ENCODE data around the gene SEMA4A.
"Not testable (repeated sequence)": the region's sequence is repeated elsewhere in the genome, so short reads cannot be mapped to it uniquely, and the experiment has no call there.

The SEMA4A gene

DNA sequence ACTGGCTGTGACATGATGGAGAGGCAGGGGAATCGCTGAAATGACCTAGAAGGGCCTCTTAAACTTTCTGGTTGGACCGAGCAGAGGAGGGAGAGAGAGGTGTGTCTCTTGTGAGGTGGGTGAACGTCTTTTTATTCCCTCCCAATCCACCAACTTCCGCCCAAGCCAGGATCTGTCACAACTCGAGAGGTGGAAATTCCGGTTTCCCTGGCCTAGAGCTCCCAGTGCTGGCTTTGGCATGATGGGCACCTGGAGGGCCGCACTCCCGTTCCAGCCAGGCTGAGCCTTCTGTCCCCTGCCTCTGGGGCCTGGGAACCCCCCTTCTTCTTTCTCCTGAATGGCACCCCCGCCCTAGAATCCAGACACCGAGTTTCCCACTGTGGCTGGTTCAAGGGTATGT lies at the start of gene SEMA4A:
SEMA4A (plus strand) TSS at position 224 of the 400 bp plus-strand sequence. CDS start 994 bp downstream, outside the sequence.
- no peak for DNase-seq

- peak; percentile 88 for DNase-seq
Observed at GRCh38 chr1:156104065-156104810, 49.1 kb upstream of the SEMA4A start.

DNA sequence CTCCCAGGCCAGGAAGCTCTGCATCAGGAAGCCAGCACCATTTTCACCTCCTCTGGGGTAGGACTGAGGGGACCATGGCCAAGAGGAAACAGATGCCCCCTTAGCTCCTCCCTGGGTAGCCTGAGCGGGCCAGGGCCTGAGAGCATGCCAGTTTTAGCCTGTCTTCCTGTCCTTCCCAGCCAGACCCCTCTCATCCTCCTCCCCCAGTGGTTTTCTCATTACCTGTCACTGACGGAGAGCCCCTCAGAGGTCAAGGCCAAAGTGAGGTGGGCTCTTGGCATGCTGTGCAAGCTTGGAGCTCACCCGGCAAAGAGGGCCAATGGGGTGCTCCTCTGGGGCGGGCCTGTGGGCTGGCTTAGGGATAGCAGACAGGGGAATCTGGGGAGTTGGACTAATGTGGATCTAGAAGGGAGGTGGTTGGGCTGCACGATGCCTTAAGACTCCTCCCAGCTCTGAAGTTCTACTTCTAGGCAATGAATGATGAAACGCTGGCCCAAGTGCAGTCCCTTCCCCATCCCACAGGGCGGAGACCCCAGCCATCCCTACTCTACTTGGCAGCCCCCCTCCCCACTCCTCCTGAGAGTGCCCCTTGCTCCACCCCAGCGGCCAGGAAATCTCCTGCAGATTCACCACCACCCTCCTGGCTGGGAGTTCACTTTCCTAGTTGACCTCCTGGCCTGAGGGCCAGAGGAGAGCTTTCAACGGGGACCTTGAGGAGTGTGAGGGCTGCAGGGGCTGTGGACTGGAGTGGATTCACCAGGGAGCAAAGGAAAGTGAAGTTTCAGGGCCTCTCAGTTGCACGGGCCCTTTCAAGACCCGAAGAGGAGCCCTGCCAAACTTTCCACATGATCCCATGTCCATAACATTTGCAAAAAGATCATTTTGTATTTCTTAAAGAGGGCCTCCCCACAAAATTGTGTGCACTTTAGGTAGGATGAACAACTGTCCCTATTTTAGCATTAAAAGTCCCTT lies 48.2 kb upstream of the SEMA4A start:
- DNase-seq = peak; percentile 77

GRCh38 chr1:156106624-156107488 lies 46.5 kb upstream of the SEMA4A start:
- peak; percentile 81 for DNase-seq

- no peak for DNase-seq
Observed at GRCh38 chr1:156108057-156108456, 45.3 kb upstream of the SEMA4A start.

- no peak for DNase-seq
Observed at GRCh38 chr1:156108664-156109241, 44.6 kb upstream of the SEMA4A start.

- no peak for DNase-seq
Observed at GRCh38 chr1:156110252-156110651, 43.1 kb upstream of the SEMA4A start.

DNA sequence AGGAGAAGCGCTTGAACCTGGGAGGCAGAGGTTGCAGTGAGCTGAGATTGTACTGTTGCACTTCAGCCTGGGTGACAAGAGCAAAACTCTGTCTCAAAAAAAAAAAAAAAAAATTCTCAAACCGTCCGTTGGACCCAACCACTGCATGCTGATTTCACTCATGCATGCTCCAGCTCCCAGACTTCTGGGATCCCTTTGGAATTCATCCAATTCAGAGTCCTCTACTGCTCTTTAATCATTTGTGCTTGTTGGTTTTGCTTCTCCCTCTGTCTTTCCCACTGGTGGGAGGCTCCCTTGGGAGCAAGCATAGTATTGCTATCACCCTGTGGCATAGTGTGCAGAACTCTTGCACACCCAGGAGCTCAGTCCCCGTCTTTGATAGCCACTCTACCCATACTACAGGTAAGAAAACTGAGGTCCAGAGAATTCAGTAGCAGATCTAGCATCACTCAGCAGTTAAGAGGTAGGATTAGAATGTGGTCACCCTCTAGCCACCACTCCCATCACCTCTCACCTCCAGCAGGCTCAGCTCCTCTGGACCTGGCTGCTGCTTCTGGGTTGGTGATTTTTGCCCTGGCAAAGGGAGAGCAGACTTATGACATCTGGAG lies 41.9 kb upstream of the SEMA4A start:
- DNase-seq = peak; percentile 55

DNA sequence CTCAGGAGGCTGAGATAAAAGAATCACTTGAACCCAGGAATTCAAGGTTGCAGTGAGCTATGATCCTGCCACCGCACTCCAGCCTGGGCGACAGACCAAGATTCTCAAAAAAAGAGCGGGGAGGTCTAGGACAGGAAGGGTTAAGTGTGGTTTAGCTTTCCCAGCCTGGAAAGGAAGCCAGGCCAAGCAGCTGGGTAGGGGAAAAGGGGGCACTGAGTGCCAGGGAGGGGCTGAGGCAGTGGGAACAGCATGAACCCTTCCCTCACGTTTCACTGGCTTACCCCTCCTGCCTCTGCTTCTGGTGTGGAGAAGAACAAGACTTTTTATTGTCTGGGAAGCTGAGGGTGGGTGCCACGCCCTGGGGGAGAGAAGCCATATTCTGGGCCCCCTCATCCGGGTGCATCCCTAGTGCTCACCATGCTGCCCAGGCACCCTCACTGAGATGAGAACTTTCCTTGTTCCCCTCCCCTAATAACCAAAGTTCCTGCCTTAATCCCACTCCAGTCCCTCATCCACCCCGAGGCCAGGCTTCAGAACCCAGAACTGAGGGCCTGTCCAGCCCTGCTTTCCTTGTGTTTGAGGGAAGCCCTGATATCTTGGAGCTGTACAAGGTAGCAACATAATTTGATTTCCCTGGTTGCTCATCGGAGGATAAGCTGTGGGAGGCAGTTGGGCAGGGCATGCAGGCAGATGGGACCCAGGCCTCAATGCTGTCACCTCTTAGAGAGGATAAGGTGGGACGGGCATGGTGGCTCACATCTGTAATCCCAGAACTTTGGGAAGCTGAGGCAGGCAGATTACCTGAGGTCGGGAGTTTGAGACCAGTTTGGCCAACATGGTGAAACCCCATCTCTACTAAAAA lies 40.9 kb upstream of the SEMA4A start:
- peak; percentile 36 for DNase-seq

- peak; percentile 77 for DNase-seq
Observed at GRCh38 chr1:156113282-156113950, 40.0 kb upstream of the SEMA4A start.

DNA sequence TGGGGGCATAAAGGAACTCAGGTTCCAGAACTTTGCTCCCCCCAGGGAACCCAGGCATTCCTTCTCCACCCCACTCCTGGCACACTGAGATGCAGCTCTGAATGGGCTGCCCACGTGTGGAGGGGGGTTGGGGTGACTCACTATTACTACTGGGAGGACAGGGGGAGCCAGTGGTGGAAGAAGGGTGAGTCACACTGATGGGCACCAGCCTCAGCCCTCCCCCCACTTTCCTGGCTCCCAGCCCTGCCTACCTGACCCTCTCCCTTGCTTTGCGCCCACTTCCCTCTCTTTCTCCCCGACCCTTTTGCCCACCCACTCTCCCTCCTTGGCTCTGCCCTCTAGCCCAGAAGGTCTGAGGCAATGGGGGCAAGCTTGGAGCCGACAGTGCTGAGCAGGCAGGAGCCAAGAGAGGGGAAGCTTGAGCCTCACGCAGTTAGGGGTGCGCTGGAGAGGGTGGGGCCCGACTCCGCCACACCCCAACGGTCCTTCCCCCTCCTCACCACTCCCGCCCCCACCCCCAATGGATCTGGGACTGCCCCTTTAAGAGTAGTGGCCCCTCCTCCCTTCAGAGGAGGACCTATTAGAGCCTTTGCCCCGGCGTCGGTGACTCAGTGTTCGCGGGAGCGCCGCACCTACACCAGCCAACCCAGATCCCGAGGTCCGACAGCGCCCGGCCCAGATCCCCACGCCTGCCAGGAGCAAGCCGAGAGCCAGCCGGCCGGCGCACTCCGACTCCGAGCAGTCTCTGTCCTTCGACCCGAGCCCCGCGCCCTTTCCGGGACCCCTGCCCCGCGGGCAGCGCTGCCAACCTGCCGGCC lies 39.1 kb upstream of the SEMA4A start, which contains the start of gene LMNA:
LMNA (plus strand) TSS at position 611 of the 818 bp plus-strand sequence. CDS start 208 bp downstream, outside the sequence.
- DNase-seq = peak; percentile 98

GRCh38 chr1:156114919-156115513 lies 38.4 kb upstream of the SEMA4A start:
- no peak for DNase-seq

DNA sequence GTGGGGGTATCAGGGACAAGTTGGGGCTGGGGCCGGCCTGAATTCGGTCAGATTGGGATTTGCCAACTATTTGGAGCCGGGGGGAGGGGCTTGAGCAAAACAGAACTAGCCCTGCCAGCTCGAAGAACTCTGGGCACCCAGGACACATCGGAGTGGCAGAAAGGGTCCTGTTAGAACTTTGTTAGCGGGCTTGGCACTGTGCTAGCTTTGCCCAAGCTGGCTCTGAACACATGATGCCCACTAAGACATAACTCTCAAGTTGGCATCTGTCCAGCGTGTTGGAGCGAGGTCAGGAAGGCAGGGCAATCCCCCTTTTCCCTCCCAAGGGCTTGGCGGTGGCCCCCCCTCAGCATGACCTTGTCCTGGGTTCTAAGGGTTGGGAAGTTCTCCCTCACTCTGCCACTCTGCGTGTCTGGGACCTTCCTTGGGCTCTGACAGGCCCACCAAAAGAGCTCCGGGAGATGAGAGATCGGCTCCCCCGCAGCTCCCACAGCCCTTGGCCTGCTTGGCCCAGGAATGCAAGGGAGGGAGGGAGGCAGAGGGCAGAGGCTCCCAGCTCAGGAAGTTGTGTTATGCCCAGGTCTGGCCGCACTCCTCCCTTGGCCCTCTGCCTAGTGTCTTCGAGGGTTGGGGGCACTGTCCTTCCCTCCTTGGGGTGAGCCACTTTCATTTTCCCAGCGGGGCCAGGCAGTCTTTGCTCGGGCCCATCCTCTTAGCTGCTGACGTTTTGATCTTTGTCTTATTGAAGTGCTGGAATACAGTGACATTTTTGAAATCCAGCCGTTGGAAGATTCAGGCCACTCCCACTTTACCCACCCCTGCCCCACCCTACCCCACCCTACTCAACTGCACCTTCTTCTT lies 37.6 kb upstream of the SEMA4A start:
- peak; percentile 70 for DNase-seq

- DNase-seq = not testable (repeated sequence)
Observed at GRCh38 chr1:156116731-156117130, 36.7 kb upstream of the SEMA4A start.

GRCh38 chr1:156117414-156118176 lies 35.8 kb upstream of the SEMA4A start:
- no peak for DNase-seq

GRCh38 chr1:156118177-156118868 lies 35.1 kb upstream of the SEMA4A start:
- DNase-seq = no peak

Measured in fibroblast of skin of right biceps (primary cell).